Immature natural killer cell (primary cell): ENCODE results near the gene KDM4B. TPM values are rescaled to one million over a fixed set of nuclear protein-coding genes. Genes with fewer than 3 reads are reported as not detected.
A peak's percentile ranks its signal among the peaks of the same experiment; 100 is the strongest.
"Not testable (repeated sequence)": the region's sequence is repeated elsewhere in the genome, so short reads cannot be mapped to it uniquely, and the experiment has no call there.

Source experiments
- DNase-seq, 3 donors: peaks; one replicate each; pipeline ENCODE4 v3.0.0; 2022; ENCODE audit warnings: mixed read lengths in 1 of 3
- H3K27ac Mint-ChIP-seq, 6 donors: one replicate each; pipeline ENCODE4 v1.8.0; 2020; ENCODE audit warnings: mixed read lengths in 6 of 6, mild to moderate bottlenecking in 5 of 6, inconsistent platforms in 4 of 6, moderate library complexity in 3 of 6
- H3K27me3 Mint-ChIP-seq, 3 donors: one replicate each; pipeline ENCODE4 v1.8.0; 2020 to 2021; ENCODE audit warnings: low read depth in 3 of 3, mild to moderate bottlenecking in 3 of 3, mixed read lengths in 3 of 3, moderate library complexity in 3 of 3, inconsistent platforms in 1 of 3
- H3K36me3 Mint-ChIP-seq, 3 donors: one replicate each; pipeline ENCODE4 v1.8.0; 2020; ENCODE audit warnings: mixed read lengths in 3 of 3, inconsistent platforms in 2 of 3, mild to moderate bottlenecking in 2 of 3
- H3K4me1 Mint-ChIP-seq, 2 donors: one replicate each; pipeline ENCODE4 v1.8.0; 2020; ENCODE audit warnings: inconsistent platforms in 2 of 2, mild to moderate bottlenecking in 2 of 2, mixed read lengths in 2 of 2, moderate library complexity in 1 of 2
- H3K4me3 Mint-ChIP-seq, 5 donors: one replicate each; pipeline ENCODE4 v1.8.0; 2020; ENCODE audit warnings: mild to moderate bottlenecking in 5 of 5, mixed read lengths in 5 of 5, inconsistent platforms in 3 of 5, moderate library complexity in 3 of 5
- H3K9me3 Mint-ChIP-seq, 6 donors: one replicate each; pipeline ENCODE4 v1.8.0; 2020; ENCODE audit warnings: mild to moderate bottlenecking in 6 of 6, mixed read lengths in 6 of 6, inconsistent platforms in 4 of 6, moderate library complexity in 3 of 6
- polyA plus RNA-seq, 3 donors: library from polyadenylated mRNA; unstranded; fragments of 300-500 nt; fragmentation: Illumina TruSeq; gene quantifications; one replicate each; pipeline ENCODE4 v1.2.3, GENCODE V29; 2021

Gene KDM4B
- 10 to 100 TPM in 1 of 3 donors, 1 to 10 TPM in 2; 4.3 to 22.4 (median 6.7) TPM for polyA plus RNA-seq

- H3K4me3 Mint-ChIP-seq: peak within 1 kb of the TSS; percentile 84 to 92 (median 91)
- H3K9me3 Mint-ChIP-seq: no peaks in the 10 kb centered on the region
- H3K27me3 Mint-ChIP-seq: peaks cover 5 to 13% (median 12%) of the 10 kb centered on the region in 3 donors
These were observed at the start of gene KDM4B for GRCh38 chr19:4968462-4969291. Gene KDM4B, plus strand, starts transcription at chr19:4969113. Its CDS starts 63,778 bp downstream, at chr19:5032891.

GRCh38 chr19:4922530-4923275, 46.2 kb upstream of the KDM4B start:
- Mint-ChIP-seq H3K4me1 (peaks cover 0 to 5% of the 10 kb centered on the region in 2 donors), H3K27me3 (peaks cover 0 to 2% (median 1%) of the 10 kb centered on the region in 3 donors), H3K27ac (peak overlapping the region in 2 of 6 donors; percentile 15 to 21), H3K36me3 (no peaks in the 10 kb centered on the region), H3K9me3 (no peaks in the 10 kb centered on the region), H3K4me3 (no peak overlapping the region)
- no peak for DNase-seq

More at GRCh38 chr19:4968462-4969291, at the start of gene KDM4B:
- Mint-ChIP-seq H3K4me1 (peaks cover 40 to 55% of the 10 kb centered on the region in 2 donors), H3K27ac (peak within 1 kb of the TSS; percentile 85 to 98 (median 94)), H3K36me3 (no peaks in the 10 kb centered on the region)
- DNase-seq: peak; percentile 100

- Mint-ChIP-seq H3K4me1 (peaks cover 0 to 3% of the 10 kb centered on the region in 2 donors), H3K27me3 (peaks cover 0 to 2% (median 1%) of the 10 kb centered on the region in 3 donors), H3K4me3 (no peak overlapping the region), H3K9me3 (no peaks in the 10 kb centered on the region), H3K27ac (no peak overlapping the region), H3K36me3 (no peaks in the 10 kb centered on the region)
- DNase-seq: no peak
These were observed 45.6 kb upstream of the KDM4B start for GRCh38 chr19:4923276-4923747.

GRCh38 chr19:4929186-4929585, 39.7 kb upstream of the KDM4B start:
- no peaks in the 10 kb centered on the region for H3K36me3 Mint-ChIP-seq
- no peak overlapping the region for H3K4me3 Mint-ChIP-seq
- no peaks in the 10 kb centered on the region for H3K9me3 Mint-ChIP-seq
- no peak for DNase-seq
- H3K4me1 Mint-ChIP-seq: peaks cover 0 to 3% of the 10 kb centered on the region in 2 donors
- H3K27ac Mint-ChIP-seq: no peak overlapping the region
- H3K27me3 Mint-ChIP-seq: peaks cover 0 to 2% (median 0%) of the 10 kb centered on the region in 3 donors

- Mint-ChIP-seq H3K27me3 (peaks cover 0 to 2% (median 0%) of the 10 kb centered on the region in 3 donors), H3K27ac (peak overlapping the region in 1 of 6 donors; percentile 16), H3K4me3 (no peak overlapping the region), H3K9me3 (no peaks in the 10 kb centered on the region), H3K4me1 (no peaks in the 10 kb centered on the region), H3K36me3 (no peaks in the 10 kb centered on the region)
- no peak for DNase-seq
These were observed 38.2 kb upstream of the KDM4B start for GRCh38 chr19:4930664-4931063.

GRCh38 chr19:4932711-4933110, 36.2 kb upstream of the KDM4B start:
- no peak overlapping the region for H3K4me3 Mint-ChIP-seq
- peaks cover 0 to 2% (median 2%) of the 10 kb centered on the region in 3 donors for H3K27me3 Mint-ChIP-seq
- DNase-seq: no peak

GRCh38 chr19:4933528-4933927, 35.4 kb upstream of the KDM4B start:
- no peak overlapping the region for H3K4me3 Mint-ChIP-seq
- no peaks in the 10 kb centered on the region for H3K4me1 Mint-ChIP-seq
- H3K27me3 Mint-ChIP-seq: peaks cover 0 to 2% (median 2%) of the 10 kb centered on the region in 3 donors
- no peak for DNase-seq
- no peaks in the 10 kb centered on the region for H3K36me3 Mint-ChIP-seq
- no peaks in the 10 kb centered on the region for H3K9me3 Mint-ChIP-seq
- H3K27ac Mint-ChIP-seq: no peak overlapping the region

More at GRCh38 chr19:4932711-4933110, 36.2 kb upstream of the KDM4B start:
- Mint-ChIP-seq H3K9me3 (no peaks in the 10 kb centered on the region), H3K36me3 (no peaks in the 10 kb centered on the region), H3K4me1 (no peaks in the 10 kb centered on the region), H3K27ac (no peak overlapping the region)

- DNase-seq: no peak
- Mint-ChIP-seq H3K27me3 (peaks cover 0 to 2% (median 2%) of the 10 kb centered on the region in 3 donors), H3K36me3 (no peaks in the 10 kb centered on the region), H3K27ac (no peak overlapping the region), H3K4me1 (no peaks in the 10 kb centered on the region), H3K9me3 (no peaks in the 10 kb centered on the region), H3K4me3 (no peak overlapping the region)
These were observed 33.5 kb upstream of the KDM4B start for GRCh38 chr19:4935444-4935843.

GRCh38 chr19:4937060-4937459, 31.9 kb upstream of the KDM4B start:
- no peak for DNase-seq
- Mint-ChIP-seq H3K9me3 (no peaks in the 10 kb centered on the region), H3K36me3 (no peaks in the 10 kb centered on the region), H3K27me3 (peaks cover 0 to 2% (median 2%) of the 10 kb centered on the region in 3 donors), H3K4me1 (no peaks in the 10 kb centered on the region), H3K4me3 (no peak overlapping the region), H3K27ac (no peak overlapping the region)

- not testable (repeated sequence) for H3K4me1 Mint-ChIP-seq, H3K4me3 Mint-ChIP-seq, DNase-seq, H3K36me3 Mint-ChIP-seq, H3K9me3 Mint-ChIP-seq, H3K27me3 Mint-ChIP-seq
- peak overlapping the region in 2 of 6 donors; percentile 5 to 31 for H3K27ac Mint-ChIP-seq
These were observed 30.5 kb upstream of the KDM4B start for GRCh38 chr19:4938461-4938860.

GRCh38 chr19:4939466-4939865, 29.4 kb upstream of the KDM4B start:
- Mint-ChIP-seq H3K9me3 (no peaks in the 10 kb centered on the region), H3K4me1 (no peaks in the 10 kb centered on the region), H3K4me3 (no peak overlapping the region), H3K27me3 (peaks cover 0 to 2% (median 2%) of the 10 kb centered on the region in 3 donors), H3K36me3 (no peaks in the 10 kb centered on the region), H3K27ac (no peak overlapping the region)
- DNase-seq: no peak

- not testable (repeated sequence) for DNase-seq, H3K36me3 Mint-ChIP-seq, H3K27ac Mint-ChIP-seq, H3K9me3 Mint-ChIP-seq, H3K27me3 Mint-ChIP-seq, H3K4me1 Mint-ChIP-seq, H3K4me3 Mint-ChIP-seq
These were observed 27.2 kb upstream of the KDM4B start for GRCh38 chr19:4941638-4942169.

- H3K9me3 Mint-ChIP-seq, H3K4me1 Mint-ChIP-seq, H3K27me3 Mint-ChIP-seq, H3K27ac Mint-ChIP-seq, H3K36me3 Mint-ChIP-seq, H3K4me3 Mint-ChIP-seq, DNase-seq: not testable (repeated sequence)
These were observed 18.3 kb upstream of the KDM4B start for GRCh38 chr19:4950650-4951049.

GRCh38 chr19:4951656-4952055, 17.3 kb upstream of the KDM4B start:
- Mint-ChIP-seq H3K4me3 (no peak overlapping the region), H3K27ac (peak overlapping the region in 1 of 6 donors; percentile 22), H3K27me3 (peaks cover 0 to 2% (median 0%) of the 10 kb centered on the region in 3 donors), H3K9me3 (no peaks in the 10 kb centered on the region), H3K4me1 (no peaks in the 10 kb centered on the region), H3K36me3 (no peaks in the 10 kb centered on the region)
- DNase-seq: no peak
